ENCODE measurements around the gene IRF2BP2.

DNA sequence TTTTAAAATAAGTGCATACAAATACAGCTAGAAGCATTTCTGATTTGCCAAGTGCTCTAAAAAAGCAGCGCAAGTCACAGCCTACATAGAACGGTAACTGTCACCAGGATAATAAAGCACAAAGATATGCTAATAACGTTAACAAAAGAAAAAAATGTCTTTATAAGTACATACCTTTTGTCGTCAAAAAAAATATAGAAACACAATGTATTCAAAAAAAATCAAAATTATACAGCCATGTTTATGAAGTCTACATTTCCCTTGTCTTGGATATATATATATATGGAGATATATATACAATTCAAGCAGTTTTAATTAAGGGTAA, 3.2 kb downstream of the IRF2BP2 start:
- TF ChIP-seq, protein P1, sequence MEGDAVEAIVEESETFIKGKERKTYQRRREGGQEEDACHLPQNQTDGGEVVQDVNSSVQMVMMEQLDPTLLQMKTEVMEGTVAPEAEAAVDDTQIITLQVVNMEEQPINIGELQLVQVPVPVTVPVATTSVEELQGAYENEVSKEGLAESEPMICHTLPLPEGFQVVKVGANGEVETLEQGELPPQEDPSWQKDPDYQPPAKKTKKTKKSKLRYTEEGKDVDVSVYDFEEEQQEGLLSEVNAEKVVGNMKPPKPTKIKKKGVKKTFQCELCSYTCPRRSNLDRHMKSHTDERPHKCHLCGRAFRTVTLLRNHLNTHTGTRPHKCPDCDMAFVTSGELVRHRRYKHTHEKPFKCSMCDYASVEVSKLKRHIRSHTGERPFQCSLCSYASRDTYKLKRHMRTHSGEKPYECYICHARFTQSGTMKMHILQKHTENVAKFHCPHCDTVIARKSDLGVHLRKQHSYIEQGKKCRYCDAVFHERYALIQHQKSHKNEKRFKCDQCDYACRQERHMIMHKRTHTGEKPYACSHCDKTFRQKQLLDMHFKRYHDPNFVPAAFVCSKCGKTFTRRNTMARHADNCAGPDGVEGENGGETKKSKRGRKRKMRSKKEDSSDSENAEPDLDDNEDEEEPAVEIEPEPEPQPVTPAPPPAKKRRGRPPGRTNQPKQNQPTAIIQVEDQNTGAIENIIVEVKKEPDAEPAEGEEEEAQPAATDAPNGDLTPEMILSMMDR (IDR thresholded peaks at IDR 0.05; ENCODE audit: insufficient read depth, low read depth, low read length), result no peak
- TF ChIP-seq EZH2 (IDR thresholded peaks at IDR 0.05; ENCODE audit: insufficient read depth, low read length), result no peak
